ENCODE data around the gene NADK.
A peak's percentile ranks its signal among the peaks of the same experiment; 100 is the strongest.
"Not testable (repeated sequence)": the region's sequence is repeated elsewhere in the genome, so short reads cannot be mapped to it uniquely, and the experiment has no call there.

Gene NADK

GRCh38 chr1:1742529-1742928, 35.7 kb downstream of the NADK start:
- DNase-seq: not testable (repeated sequence)

GRCh38 chr1:1741013-1741412, 37.3 kb downstream of the NADK start:
- DNase-seq: not testable (repeated sequence)

GRCh38 chr1:1738799-1739337, 39.4 kb downstream of the NADK start:
- not testable (repeated sequence) for DNase-seq

- not testable (repeated sequence) for DNase-seq
Observed at GRCh38 chr1:1737675-1738590, 40.3 kb downstream of the NADK start.

GRCh38 chr1:1732381-1732780, 45.9 kb downstream of the NADK start:
- DNase-seq: no peak

- no peak for DNase-seq
Observed at GRCh38 chr1:1730870-1731269, 47.4 kb downstream of the NADK start.

GRCh38 chr1:1730230-1730629, 48.0 kb downstream of the NADK start:
- not testable (repeated sequence) for DNase-seq

- not testable (repeated sequence) for DNase-seq
Observed at GRCh38 chr1:1729116-1729816, 49.0 kb downstream of the NADK start.

- not testable (repeated sequence) for DNase-seq
Observed at GRCh38 chr1:1728308-1729005, 49.8 kb downstream of the NADK start.

GRCh38 chr1:1727131-1727651, 51.1 kb downstream of the NADK start:
- DNase-seq: not testable (repeated sequence)

GRCh38 chr1:1726088-1726487, 52.2 kb downstream of the NADK start:
- not testable (repeated sequence) for DNase-seq

- DNase-seq: peak; percentile 84
Observed at GRCh38 chr1:1724035-1724864, 54.0 kb downstream of the NADK start, which contains the start of gene CDK11A. TSS of gene CDK11A (minus strand) at chr1:1724357. CDS start at chr1:1722818, 1,539 bp downstream.

GRCh38 chr1:1721201-1721600, 57.1 kb downstream of the NADK start:
- no peak for DNase-seq

GRCh38 chr1:1715109-1715883, 63.0 kb downstream of the NADK start:
- not testable (repeated sequence) for DNase-seq

- not testable (repeated sequence) for DNase-seq
Observed at GRCh38 chr1:1707897-1708296, 70.4 kb downstream of the NADK start.

- DNase-seq: not testable (repeated sequence)
Observed at GRCh38 chr1:1707241-1707640, 71.0 kb downstream of the NADK start.

- DNase-seq: not testable (repeated sequence)
Observed at GRCh38 chr1:1705623-1706022, 72.6 kb downstream of the NADK start.

- DNase-seq: not testable (repeated sequence)
Observed at GRCh38 chr1:1704284-1704957, 73.8 kb downstream of the NADK start.

- no peak for DNase-seq
Observed at GRCh38 chr1:1703796-1704195, 74.5 kb downstream of the NADK start.

GRCh38 chr1:1702506-1702905, 75.8 kb downstream of the NADK start:
- DNase-seq: not testable (repeated sequence)

Data from NCI-H524 treated with DMSO at 0.1 percent for 48 hours (cell line).